ENCODE measurements around the gene IL22RA1.

- TF ChIP-seq POLR2AphosphoS5 (IDR thresholded peaks at IDR 0.05; ENCODE audit: low read depth, low read length) (no peak), BCL11A (IDR thresholded peaks at IDR 0.05; ENCODE audit: low read depth in 2 of 2, low read length in 2 of 2) (no peak), RNF2 (IDR thresholded peaks at IDR 0.05; ENCODE audit: borderline replicate concordance, low read depth, low read length, missing control alignments, poor library complexity, severe bottlenecking) (no peak), YY1 (IDR thresholded peaks at IDR 0.05; ENCODE audit: low read depth, low read length) (no peak), POLR2A (IDR thresholded peaks at IDR 0.05; ENCODE audit: control extremely low read depth in 1 of 2, low read depth in 2 of 2, low read length in 2 of 2) (no peak), RFX5 (IDR thresholded peaks at IDR 0.05; ENCODE audit: borderline replicate concordance, low read depth, low read length) (no peak), SP2 (IDR thresholded peaks at IDR 0.05; ENCODE audit: low read length) (no peak), CEBPB (IDR thresholded peaks at IDR 0.05; ENCODE audit: low read depth, low read length) (no peak), TAF7 (optimal IDR thresholded peaks at IDR 0.05; ENCODE audit: borderline replicate concordance, low read depth, low read length) (no peak), CTCF (IDR thresholded peaks at IDR 0.05; ENCODE audit: control extremely low read depth in 1 of 3, insufficient read depth in 1 of 3, low read depth in 1 of 3, low read length in 3 of 3) (no peak), ZNF274 (IDR thresholded peaks at IDR 0.05; ENCODE audit: borderline replicate concordance, extremely low read depth, low read length) (no peak), JUN (IDR thresholded peaks at IDR 0.05; ENCODE audit: low read depth, low read length) (no peak)
Measured at GRCh38 chr1:24123611-24124010, 19.3 kb downstream of the IL22RA1 start.
